Stimulated activated CD8-positive, alpha-beta memory T cell treated with anti-CD3 and anti-CD28 coated beads, Interleukin-4, amount 100 ng/mL, for 48 hours (primary cell): ENCODE results near the gene CCDC192.
"Not testable (repeated sequence)": the region's sequence is repeated elsewhere in the genome, so short reads cannot be mapped to it uniquely, and the experiment has no call there.

Source experiments
- DNase-seq: peaks from one replicate; pipeline ENCODE4 v3.0.0-alpha.2; 2020

CCDC192 gene

GRCh38 chr5:127769386-127769785, 66.2 kb downstream of the CCDC192 start:
- no peak for DNase-seq

- DNase-seq = no peak
Observed at GRCh38 chr5:127770272-127770671, 67.1 kb downstream of the CCDC192 start.

- DNase-seq = no peak
Observed at GRCh38 chr5:127772531-127772930, 69.3 kb downstream of the CCDC192 start.

- no peak for DNase-seq
Observed at GRCh38 chr5:127774221-127774620, 71.0 kb downstream of the CCDC192 start.

- no peak for DNase-seq
Observed at GRCh38 chr5:127776477-127776876, 73.3 kb downstream of the CCDC192 start.

- no peak for DNase-seq
Observed at GRCh38 chr5:127777957-127778356, 74.8 kb downstream of the CCDC192 start.

GRCh38 chr5:127782450-127782849, 79.3 kb downstream of the CCDC192 start:
- DNase-seq = not testable (repeated sequence)

- peak; percentile 26 for DNase-seq
Observed at GRCh38 chr5:127785098-127785927, 82.1 kb downstream of the CCDC192 start.

GRCh38 chr5:127791439-127791838, 88.2 kb downstream of the CCDC192 start:
- no peak for DNase-seq

- not testable (repeated sequence) for DNase-seq
Observed at GRCh38 chr5:127791908-127792307, 88.7 kb downstream of the CCDC192 start.

GRCh38 chr5:127793052-127793451, 89.9 kb downstream of the CCDC192 start:
- DNase-seq = no peak

- no peak for DNase-seq
Observed at GRCh38 chr5:127793879-127794278, 90.7 kb downstream of the CCDC192 start.

- no peak for DNase-seq
Observed at GRCh38 chr5:127796211-127796610, 93.0 kb downstream of the CCDC192 start.

- no peak for DNase-seq
Observed at GRCh38 chr5:127799293-127799905, 96.2 kb downstream of the CCDC192 start.

GRCh38 chr5:127801751-127802476, 98.7 kb downstream of the CCDC192 start:
- DNase-seq = no peak

- no peak for DNase-seq
Observed at GRCh38 chr5:127802477-127802865, 99.3 kb downstream of the CCDC192 start.

GRCh38 chr5:127804886-127805426, 101.8 kb downstream of the CCDC192 start:
- DNase-seq = no peak

GRCh38 chr5:127805448-127805847, 102.3 kb downstream of the CCDC192 start:
- DNase-seq = no peak

- no peak for DNase-seq
Observed at GRCh38 chr5:127806776-127807175, 103.6 kb downstream of the CCDC192 start.

- no peak for DNase-seq
Observed at GRCh38 chr5:127809533-127809932, 106.3 kb downstream of the CCDC192 start.

- no peak for DNase-seq
Observed at GRCh38 chr5:127810017-127810416, 106.8 kb downstream of the CCDC192 start.

GRCh38 chr5:127810707-127811490, 107.7 kb downstream of the CCDC192 start:
- no peak for DNase-seq

- no peak for DNase-seq
Observed at GRCh38 chr5:127812570-127812969, 109.4 kb downstream of the CCDC192 start.
